K562 (cell line): Measurements from ENCODE around the gene GMPR2. TPM values are rescaled to one million over a fixed set of nuclear protein-coding genes. Genes with fewer than 3 reads are reported as not detected.

Source experiments
- ATAC-seq: fragments of 200-7000 bp; cut with Tn5 transposase; 3 replicates; pipeline ENCODE4 v1.9.1; 2020; ENCODE audit warnings: moderate library complexity
- BruUV-seq: library from RNA; stranded (reverse); fragments of 400-500 nt; replicated peaks from 2 replicates; lab custom pipeline; 2021; lab: Mats Ljungman, UMichigan
- CTCF ChIA-PET: fragments of 300-600 bp; formaldehyde crosslinking; extraction: SDS; loops from one replicate; lab custom pipeline; 2021; ENCODE audit warnings: low intra/inter-chr PET ratio; lab: Yijun Ruan, JAX
- POLR2A ChIA-PET: fragments of 300-600, 350-650 bp; sonication (Branson Sonifier 250); formaldehyde crosslinking; extraction: SDS; loops from one replicate; lab custom pipeline; 2021; ENCODE audit warnings: antibody characterized with exemption, inconsistent platforms; lab: Yijun Ruan, JAX
- DNase-seq, 4 experiments: peaks; one replicate each; pipeline versions ENCODE4 v3.0.0 to v3.0.0-alpha.2; 2011 to 2018; ENCODE audit warnings: low spot score in 3 of 4, mixed read lengths in 3 of 4; ENCODE audit errors: extremely low read depth in 1 of 4
- FAIRE-seq: peaks from 2 replicates; lab custom pipeline; 2011; peaks lifted over from hg19 to GRCh38; lab: Jason Lieb, UNC
- H2AFZ ChIP-seq: 2 replicates; pipeline ENCODE4 v1.6.0; 2011; ENCODE audit warnings: low read depth, low read length, control low read depth, inconsistent platforms
- H3K27ac ChIP-seq: fragments of 200-600 bp; 3 replicates; pipeline ENCODE4 v1.8.0; 2011; ENCODE audit warnings: low read depth, mild to moderate bottlenecking, control low read depth, inconsistent platforms, low read length, moderate library complexity, mixed read lengths; ENCODE audit errors: extremely low read depth
- H3K27me3 ChIP-seq, 2 experiments: fragments of 300-600 bp in 1 of 2; 2 replicates in 1 of 2; 3 replicates in 1 of 2; pipeline versions ENCODE4 v1.6.0 to v1.8.0; 2011; ENCODE audit warnings: inconsistent platforms in 2 of 2, low read length in 2 of 2, mild to moderate bottlenecking in 1 of 2, mixed read lengths in 1 of 2, moderate library complexity in 1 of 2; ENCODE audit not compliant: control insufficient read depth in 2 of 2, insufficient read depth in 2 of 2
- H3K36me3 ChIP-seq: fragments of 300-600 bp; 3 replicates; pipeline ENCODE4 v1.8.0; 2011; ENCODE audit warnings: mild to moderate bottlenecking, low read length, inconsistent platforms; ENCODE audit not compliant: control insufficient read depth, insufficient read depth
- H3K4me1 ChIP-seq, 2 experiments: fragments of 200-600 bp in 1 of 2; replicated peaks in 1 of 2; 2 replicates in 1 of 2; 3 replicates in 1 of 2; pipeline versions ENCODE4 v1.5.1 to v1.8.0; 2011; ENCODE audit warnings: inconsistent platforms in 2 of 2, low read length in 2 of 2, mild to moderate bottlenecking in 1 of 2, mixed read lengths in 1 of 2, moderate library complexity in 1 of 2; ENCODE audit not compliant: control insufficient read depth in 2 of 2, insufficient read depth in 2 of 2
- H3K4me2 ChIP-seq: 2 replicates; pipeline ENCODE4 v1.6.1; 2011; ENCODE audit warnings: low read length, control low read depth, inconsistent platforms, mixed read lengths; ENCODE audit not compliant: insufficient read depth
- H3K4me3 ChIP-seq: fragments of 200-600 bp; sonication (generic), shearing (Covaris generic); 2 replicates; pipeline ENCODE4 v1.5.1; 2016; ENCODE audit warnings: control low read depth, inconsistent platforms
- H3K79me2 ChIP-seq: fragments of 200-600 bp; 3 replicates; pipeline ENCODE4 v1.8.0; 2011; ENCODE audit warnings: low read length, inconsistent platforms; ENCODE audit not compliant: control insufficient read depth, insufficient read depth
- H3K9ac ChIP-seq, 2 experiments: 2 replicates each; pipeline versions ENCODE4 v1.6.0 to v1.6.1; 2011; ENCODE audit warnings: low read depth in 2 of 2, low read length in 2 of 2, control low read depth in 1 of 2, inconsistent platforms in 1 of 2, mild to moderate bottlenecking in 1 of 2, mixed read lengths in 1 of 2; ENCODE audit not compliant: insufficient read depth in 1 of 2
- H3K9me1 ChIP-seq: one replicate; pipeline ENCODE4 v1.6.0; 2011; ENCODE audit warnings: inconsistent platforms, mild to moderate bottlenecking, low read length, moderate library complexity; ENCODE audit not compliant: control insufficient read depth, insufficient read depth
- H3K9me3 ChIP-seq: replicated peaks from 2 replicates; pipeline ENCODE4 v1.5.1; 2011; ENCODE audit warnings: low read depth, low read length, inconsistent platforms; ENCODE audit not compliant: control insufficient read depth, insufficient read depth
- H4K20me1 ChIP-seq: replicated peaks from 2 replicates; pipeline ENCODE4 v1.6.1; 2011; ENCODE audit warnings: low read length, inconsistent platforms, mixed read lengths; ENCODE audit not compliant: control insufficient read depth, insufficient read depth
- HIVEP1 ChIP-seq: fragments of 250-450 bp; sonication (Bioruptor Pico); IDR thresholded peaks from 2 replicates; pipeline ENCODE4 v1.4.0; 2020; ENCODE audit warnings: mild to moderate bottlenecking
- NCOA4 ChIP-seq: fragments of 450-650 bp; IDR thresholded peaks from 2 replicates; pipeline ENCODE4 v1.6.1; 2018; ENCODE audit warnings: mild to moderate bottlenecking; ENCODE audit not compliant: partially characterized antibody
- RAD21 ChIP-seq, 2 experiments: fragments of 250-450 bp in 1 of 2; fragments of 450-650 bp in 1 of 2; sonication (Bioruptor Pico) in 1 of 2; formaldehyde crosslinking in 1 of 2; IDR thresholded peaks in 1 of 2; conservative IDR thresholded peaks in 1 of 2; 2 replicates each; pipeline versions ENCODE4 v1.4.0 to v1.8.0; 2020 to 2022; ENCODE audit warnings: mild to moderate bottlenecking in 2 of 2, moderate library complexity in 1 of 2
- ZBTB43 ChIP-seq: sonication (generic); formaldehyde crosslinking; IDR thresholded peaks from 2 replicates; pipeline ENCODE4 v1.8.0; 2023; ENCODE audit warnings: mild to moderate bottlenecking, missing genetic modification reagents
- WGBS: fragments of 100-300 bp; shearing (Covaris generic); methylation state at CpG from one replicate; pipeline ENCODE4 v1.1.6; 2016; ENCODE audit warnings: low coverage, mixed read lengths; ENCODE audit not compliant: insufficient coverage; ENCODE audit errors: missing lambda C conversion rate; 5-methylcytosine and 5-hydroxymethylcytosine counted together
- in situ Hi-C: fragments of 300-500 bp; cut with MboI; formaldehyde crosslinking; loops from 4 replicates; pipeline ENCODE4 v1.15.0; 2018; ENCODE audit warnings: inconsistent platforms, mixed read lengths
- intact Hi-C: fragments of 100-400 bp; cut with micrococcal nuclease; formaldehyde crosslinking; loops from 2 replicates; pipeline ENCODE4 v1.14.2; 2022
- polyA plus RNA-seq, 8 experiments: library from polyadenylated mRNA; depleted of rRNA in 4 of 8; stranded (reverse) in 5 of 8; unstranded in 3 of 8; fragments of >200 nt; fragmentation: Nextera tagmentation in 2 of 8; fragmentation: Illumina TruSeq in 1 of 8; extraction: Ambion mirVana in 2 of 8; extraction: Trizol in 1 of 8; gene quantifications; 2 replicates each; pipeline versions ENCODE4 v1.2.1 to v1.2.3, GENCODE V29; 2011 to 2014; ENCODE audit warnings: inconsistent platforms in 1 of 8, missing spikeins in 1 of 8
- total RNA-seq, 7 experiments: library from RNA; depleted of rRNA in 6 of 7; stranded (reverse); fragments of >200 nt in 6 of 7; fragmentation: Illumina TruSeq in 2 of 7; extraction: Trizol in 2 of 7; gene quantifications; 2 replicates each; pipeline versions ENCODE4 v1.2.1 to v1.2.3, GENCODE V29; 2011 to 2021; ENCODE audit warnings: low replicate concordance in 1 of 7

Gene GMPR2
- total and polyA plus RNA-seq, 9 of the 15 experiments (the other 6 are each of a cell fraction or from before 2014, with no cell fraction given): 26.4 to 67.4 (median 36.3) TPM

GRCh38 chr14:24189460-24189859 is 43.3 kb upstream of the GMPR2 start:
- FAIRE-seq: no peak
- TF ChIP-seq NCOA4: no peak
- no peak for TF ChIP-seq RAD21 (CRISPR knock-in tag; conservative IDR thresholded peaks at IDR 0.05 in 1 of 2, IDR thresholded peaks at IDR 0.05 in 1 of 2)
- no peak for TF ChIP-seq HIVEP1 (CRISPR knock-in tag)
- no peak for TF ChIP-seq ZBTB43 (CRISPR knock-in tag)
- TF ChIP-seq, all 486 proteins: peak for 0
- CTCF ChIA-PET: no interaction called here
- 81% methylated on average over 7 of the region's 9 CpGs for WGBS
- DNase-seq (no peak), ATAC-seq (no peak)
- no peaks in the 10 kb centered on the region for H3K9me3 ChIP-seq
- peaks cover 3% of the 10 kb centered on the region for H3K9me1 ChIP-seq
- peaks cover 66% of the 10 kb centered on the region; the same call in 2 of the 3 replicates for H3K36me3 ChIP-seq
- POLR2A ChIA-PET: interaction anchor here (0.6 to 1.3 kb wide), 9 partner anchors 10 to 111 kb away, joined by 3 to 9 read pairs (median 3); partner anchors contain the start of genes DHRS1, IRF9, NOP9 and TINF2
- H3K27me3 ChIP-seq: no peaks in the 10 kb centered on the region
- intact Hi-C loops: no loop called here
- H3K4me2 ChIP-seq: peak overlapping the region; percentile 87
- peaks cover 1 to 21% of the 10 kb centered on the region in 2 experiments; a peak in 3 of 5 replicates for H3K4me1 ChIP-seq
- BruUV-seq: no TSS peak
- H3K9ac ChIP-seq: no peak overlapping the region; a peak in 1 of 4 replicates
- H3K27ac ChIP-seq: no peak overlapping the region; the same call in 2 of the 3 replicates
- peaks cover 30% of the 10 kb centered on the region for H3K79me2 ChIP-seq
- in situ Hi-C loops: no loop called here
- H3K4me3 ChIP-seq: no peak overlapping the region
- peaks cover 9% of the 10 kb centered on the region; the same call in 1 of the 2 replicates for H4K20me1 ChIP-seq
- no peak overlapping the region for H2AFZ ChIP-seq
